Calu3 (cell line): Measurements from ENCODE around the gene NELFA. TPM values are rescaled to one million over a fixed set of nuclear protein-coding genes. Genes with fewer than 3 reads are reported as not detected.

Source experiments
- BruUV-seq: library from RNA; stranded (reverse); fragments of 400-500 nt; replicated peaks from 2 replicates; lab custom pipeline; 2021; lab: Mats Ljungman, UMichigan
- CTCF ChIA-PET: fragments of 300-600 bp; sonication (Branson Sonifier 250); formaldehyde crosslinking; loops from one replicate; lab custom pipeline; 2022; ENCODE audit warnings: antibody characterized with exemption; lab: Charles Lee
- DNase-seq: peaks from one replicate; pipeline ENCODE4 v3.0.0; 2022
- H3K27ac Mint-ChIP-seq: one replicate; pipeline ENCODE4 v1.8.0; 2022; ENCODE audit warnings: mixed read lengths; ENCODE audit not compliant: unreplicated experiment
- H3K27me3 Mint-ChIP-seq: one replicate; pipeline ENCODE4 v1.8.0; 2022; ENCODE audit warnings: mixed read lengths; ENCODE audit not compliant: unreplicated experiment
- H3K36me3 Mint-ChIP-seq: one replicate; pipeline ENCODE4 v1.8.0; 2022; ENCODE audit warnings: mild to moderate bottlenecking, moderate library complexity, mixed read lengths; ENCODE audit not compliant: insufficient read depth, unreplicated experiment
- H3K4me1 Mint-ChIP-seq: one replicate; pipeline ENCODE4 v1.8.0; 2022; ENCODE audit warnings: mild to moderate bottlenecking, low read depth, mixed read lengths; ENCODE audit not compliant: unreplicated experiment
- H3K4me3 Mint-ChIP-seq: one replicate; pipeline ENCODE4 v1.8.0; 2022; ENCODE audit warnings: mild to moderate bottlenecking, low read depth, moderate library complexity, mixed read lengths; ENCODE audit not compliant: unreplicated experiment
- H3K9me3 Mint-ChIP-seq: one replicate; pipeline ENCODE4 v1.8.0; 2022; ENCODE audit warnings: low read depth, mixed read lengths; ENCODE audit not compliant: unreplicated experiment
- intact Hi-C: fragments of 100-400 bp; cut with micrococcal nuclease; formaldehyde crosslinking; loops from one replicate; pipeline ENCODE4 v1.10.0; 2022; ENCODE audit not compliant: unreplicated experiment
- total RNA-seq: library from RNA; stranded (reverse); gene quantifications from 2 replicates; pipeline ENCODE4 v1.2.3, GENCODE V29; 2022
- TF ChIP-seq, protein P1 (sequence below): fragments of 200-600 bp; IDR thresholded peaks from one replicate; pipeline ENCODE4 v1.8.0; 2022; ENCODE audit warnings: antibody characterized with exemption; ENCODE audit not compliant: unreplicated experiment

Gene NELFA
- total RNA-seq, 1 experiment from 2014 or later, result 29.9 TPM

DNA sequence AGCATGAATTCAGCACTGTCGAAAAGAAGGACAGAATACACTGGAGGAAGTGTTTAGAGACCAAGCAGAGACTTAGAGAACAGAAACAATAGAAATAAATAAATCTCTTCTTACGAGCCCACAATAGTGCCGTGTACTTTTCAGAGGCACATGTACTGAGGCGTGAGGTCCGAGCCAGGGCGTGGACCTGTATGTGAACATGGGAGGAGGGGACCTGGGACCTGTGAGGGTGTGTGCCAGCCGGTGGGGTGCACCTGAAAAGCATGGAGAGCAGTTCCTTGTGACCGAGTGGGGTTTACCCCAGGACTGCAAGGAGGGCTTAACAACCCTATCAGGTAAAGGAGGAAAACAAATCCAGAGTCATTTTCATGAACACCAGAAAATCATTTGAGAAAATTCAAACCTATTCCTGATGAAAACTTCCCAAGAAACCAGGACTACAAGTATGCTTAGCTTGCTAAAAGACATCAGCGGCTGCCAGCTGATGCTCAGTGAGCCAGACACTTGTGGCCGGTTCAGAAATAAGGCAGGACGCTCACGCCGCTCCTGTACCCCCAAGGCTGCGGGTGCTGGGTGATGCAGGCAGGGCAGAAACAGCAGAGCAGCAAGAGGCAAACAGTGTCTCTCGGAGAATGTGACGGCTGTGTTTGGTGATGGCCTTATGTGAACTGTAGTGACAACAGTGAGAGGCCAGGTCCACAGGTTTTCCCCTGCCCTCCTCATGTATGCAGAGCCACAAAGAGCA lies 37.1 kb downstream of the NELFA start:
- DNase-seq, result no peak
- TF ChIP-seq, protein P1, sequence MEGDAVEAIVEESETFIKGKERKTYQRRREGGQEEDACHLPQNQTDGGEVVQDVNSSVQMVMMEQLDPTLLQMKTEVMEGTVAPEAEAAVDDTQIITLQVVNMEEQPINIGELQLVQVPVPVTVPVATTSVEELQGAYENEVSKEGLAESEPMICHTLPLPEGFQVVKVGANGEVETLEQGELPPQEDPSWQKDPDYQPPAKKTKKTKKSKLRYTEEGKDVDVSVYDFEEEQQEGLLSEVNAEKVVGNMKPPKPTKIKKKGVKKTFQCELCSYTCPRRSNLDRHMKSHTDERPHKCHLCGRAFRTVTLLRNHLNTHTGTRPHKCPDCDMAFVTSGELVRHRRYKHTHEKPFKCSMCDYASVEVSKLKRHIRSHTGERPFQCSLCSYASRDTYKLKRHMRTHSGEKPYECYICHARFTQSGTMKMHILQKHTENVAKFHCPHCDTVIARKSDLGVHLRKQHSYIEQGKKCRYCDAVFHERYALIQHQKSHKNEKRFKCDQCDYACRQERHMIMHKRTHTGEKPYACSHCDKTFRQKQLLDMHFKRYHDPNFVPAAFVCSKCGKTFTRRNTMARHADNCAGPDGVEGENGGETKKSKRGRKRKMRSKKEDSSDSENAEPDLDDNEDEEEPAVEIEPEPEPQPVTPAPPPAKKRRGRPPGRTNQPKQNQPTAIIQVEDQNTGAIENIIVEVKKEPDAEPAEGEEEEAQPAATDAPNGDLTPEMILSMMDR, result no peak
- BruUV-seq, result no TSS peak
- H3K36me3 Mint-ChIP-seq, result peaks cover 37% of the 10 kb centered on the region
- CTCF ChIA-PET, result no interaction called here
- H3K9me3 Mint-ChIP-seq, result no peaks in the 10 kb centered on the region
- H3K27ac Mint-ChIP-seq, result no peak overlapping the region
- no peaks in the 10 kb centered on the region for H3K4me1 Mint-ChIP-seq
- no peak overlapping the region for H3K4me3 Mint-ChIP-seq
- no peaks in the 10 kb centered on the region for H3K27me3 Mint-ChIP-seq
- intact Hi-C loops, result no loop called here

DNA sequence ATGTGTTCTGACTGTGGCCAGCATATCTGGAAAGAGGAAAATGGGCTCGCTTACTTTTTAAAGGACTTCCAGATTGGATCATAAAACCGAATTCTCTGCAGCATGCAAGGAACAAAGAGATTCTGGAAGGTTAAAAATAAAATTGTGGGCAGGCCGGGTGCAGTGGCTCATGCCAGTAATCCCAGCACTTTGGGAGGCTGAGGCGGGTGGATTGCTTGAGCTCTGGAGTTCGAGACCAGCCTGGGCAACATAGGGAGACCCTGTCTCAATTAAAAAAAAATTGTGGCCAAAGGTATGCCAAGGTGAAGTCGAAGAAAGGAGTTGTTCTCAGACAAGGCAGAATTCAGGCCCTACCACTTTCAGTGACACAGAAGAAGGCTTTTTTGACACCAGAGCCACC lies 37.8 kb downstream of the NELFA start:
- H3K4me1 Mint-ChIP-seq, result no peaks in the 10 kb centered on the region
- H3K27ac Mint-ChIP-seq, result no peak overlapping the region
- no TSS peak for BruUV-seq
- no peaks in the 10 kb centered on the region for H3K9me3 Mint-ChIP-seq
- H3K4me3 Mint-ChIP-seq, result no peak overlapping the region
- H3K27me3 Mint-ChIP-seq, result no peaks in the 10 kb centered on the region
- CTCF ChIA-PET, result no interaction called here
- intact Hi-C loops, result no loop called here
- peaks cover 41% of the 10 kb centered on the region for H3K36me3 Mint-ChIP-seq
- DNase-seq, result no peak
- TF ChIP-seq, protein P1, result no peak

DNA sequence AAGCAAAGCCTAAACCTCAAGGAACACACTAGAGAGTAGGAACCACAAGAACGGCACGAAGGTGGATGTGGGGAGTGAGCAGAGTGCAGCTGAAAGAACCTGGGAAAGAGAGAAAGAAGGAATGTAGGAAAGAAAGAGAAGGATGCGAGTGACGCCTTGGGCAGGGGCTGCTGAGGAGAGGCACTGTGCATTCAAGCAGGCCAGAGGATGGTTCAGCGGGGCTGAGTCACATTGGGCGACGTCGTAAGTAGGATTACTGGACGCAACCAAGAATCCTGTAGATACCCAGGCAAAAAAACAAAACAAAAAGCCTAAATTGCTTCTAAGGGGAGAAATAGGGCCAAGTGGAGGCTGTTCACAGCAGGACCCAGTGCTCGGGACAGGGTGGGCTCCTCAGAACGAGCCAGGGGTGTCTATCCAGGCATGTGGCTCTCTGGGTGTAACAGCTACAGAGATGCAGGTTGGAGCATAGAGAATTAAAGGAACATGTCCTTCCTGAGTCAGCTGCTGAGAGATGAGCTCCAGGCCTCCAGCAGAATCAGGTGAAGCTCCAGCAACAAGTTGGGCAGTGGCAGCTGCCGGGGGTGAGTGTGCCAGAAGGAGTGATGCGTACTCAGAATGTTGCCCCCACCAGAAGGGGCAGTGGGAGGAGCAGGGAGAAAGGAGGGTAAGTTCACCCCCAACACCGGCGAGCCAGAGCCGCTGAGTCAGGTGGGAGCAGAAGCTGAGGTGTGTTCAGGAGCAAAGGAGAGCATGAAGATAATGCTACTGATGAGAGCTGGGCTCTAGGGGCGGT lies 38.6 kb downstream of the NELFA start:
- intact Hi-C loops, result no loop called here
- no peaks in the 10 kb centered on the region for H3K27me3 Mint-ChIP-seq

DNA sequence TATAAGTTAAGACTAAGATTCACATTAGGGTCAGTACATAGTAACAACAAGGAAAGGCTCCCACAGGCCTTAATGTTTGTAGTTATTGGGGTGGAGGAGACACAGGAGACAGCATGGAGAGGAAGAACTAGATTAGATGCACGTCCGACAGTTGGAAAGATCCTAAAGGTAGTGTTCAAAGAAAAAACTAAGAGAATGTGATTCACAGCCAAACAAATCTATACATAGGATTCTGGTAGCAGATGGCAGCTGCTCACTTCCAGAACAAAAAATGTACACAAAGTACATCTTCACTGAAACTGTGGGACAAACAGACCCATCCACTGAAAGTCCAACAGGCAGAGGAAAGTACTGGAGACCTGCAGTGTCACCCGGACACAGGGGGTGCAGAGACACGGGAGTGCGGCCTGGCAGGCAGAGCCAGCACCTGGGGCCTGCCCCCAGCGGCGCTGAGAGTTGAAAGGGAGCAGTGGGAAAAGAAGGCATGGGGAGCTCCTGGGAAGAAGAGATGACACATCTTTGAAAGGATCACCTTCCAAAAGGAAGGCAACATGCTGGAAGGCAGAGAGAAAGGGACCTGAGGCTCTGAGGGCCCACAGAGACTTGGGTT lies 40.0 kb downstream of the NELFA start:
- DNase-seq, result no peak
- Mint-ChIP-seq H3K27me3 (no peaks in the 10 kb centered on the region), H3K36me3 (peaks cover 52% of the 10 kb centered on the region), H3K4me1 (no peaks in the 10 kb centered on the region), H3K9me3 (no peaks in the 10 kb centered on the region), H3K4me3 (no peak overlapping the region), H3K27ac (no peak overlapping the region)
- TF ChIP-seq, protein P1, result no peak
- intact Hi-C loops, result no loop called here
- BruUV-seq, result no TSS peak
- CTCF ChIA-PET, result no interaction called here

More for the DNA sequence above, 38.6 kb downstream of the NELFA start:
- H3K36me3 Mint-ChIP-seq, result peaks cover 48% of the 10 kb centered on the region
- no peaks in the 10 kb centered on the region for H3K9me3 Mint-ChIP-seq
- H3K27ac Mint-ChIP-seq, result peak overlapping the region; percentile 74
- DNase-seq, result no peak
- no peaks in the 10 kb centered on the region for H3K4me1 Mint-ChIP-seq
- no peak overlapping the region for H3K4me3 Mint-ChIP-seq
- no TSS peak for BruUV-seq
- CTCF ChIA-PET, result no interaction called here
- TF ChIP-seq, protein P1, result no peak
